Measurements from ENCODE around the gene INPP5A.

DNA sequence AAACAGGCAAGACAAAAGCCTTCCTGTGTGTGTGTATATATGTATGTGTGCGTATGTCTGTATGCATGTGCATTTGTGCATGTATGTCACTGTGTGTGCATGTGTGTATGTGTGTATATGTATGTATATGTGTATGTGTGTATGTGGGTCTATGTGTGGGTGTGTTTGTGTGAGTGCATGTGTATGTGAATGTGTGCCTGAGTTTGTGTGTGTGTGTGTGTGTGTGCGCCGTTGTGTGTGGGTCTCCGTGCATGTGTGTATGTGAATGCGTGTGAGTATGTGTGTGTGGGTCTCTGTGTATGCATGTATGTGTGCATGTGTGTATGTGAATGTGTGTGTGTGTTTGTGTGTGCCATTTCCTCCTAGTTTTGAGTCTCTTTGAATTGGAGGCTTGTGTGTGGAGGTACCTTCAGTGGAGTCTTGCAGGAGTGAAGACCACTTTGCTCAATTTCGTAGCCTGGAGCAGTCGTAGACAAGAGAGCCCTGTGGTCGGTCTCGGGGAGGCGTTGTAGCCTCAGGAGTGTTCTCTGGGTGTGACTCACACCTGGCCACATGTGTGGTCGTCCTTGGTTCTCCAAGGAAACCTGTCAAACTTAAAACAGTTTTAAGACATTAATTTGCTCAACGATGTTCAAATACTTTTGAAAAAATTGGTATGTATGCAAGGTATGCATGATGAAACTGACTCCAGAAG lies 28.1 kb downstream of the INPP5A start:
- TF ChIP-seq EZH2 (IDR thresholded peaks at IDR 0.05; ENCODE audit: low read length, unreplicated experiment): no peak
- TF ChIP-seq, protein P1, sequence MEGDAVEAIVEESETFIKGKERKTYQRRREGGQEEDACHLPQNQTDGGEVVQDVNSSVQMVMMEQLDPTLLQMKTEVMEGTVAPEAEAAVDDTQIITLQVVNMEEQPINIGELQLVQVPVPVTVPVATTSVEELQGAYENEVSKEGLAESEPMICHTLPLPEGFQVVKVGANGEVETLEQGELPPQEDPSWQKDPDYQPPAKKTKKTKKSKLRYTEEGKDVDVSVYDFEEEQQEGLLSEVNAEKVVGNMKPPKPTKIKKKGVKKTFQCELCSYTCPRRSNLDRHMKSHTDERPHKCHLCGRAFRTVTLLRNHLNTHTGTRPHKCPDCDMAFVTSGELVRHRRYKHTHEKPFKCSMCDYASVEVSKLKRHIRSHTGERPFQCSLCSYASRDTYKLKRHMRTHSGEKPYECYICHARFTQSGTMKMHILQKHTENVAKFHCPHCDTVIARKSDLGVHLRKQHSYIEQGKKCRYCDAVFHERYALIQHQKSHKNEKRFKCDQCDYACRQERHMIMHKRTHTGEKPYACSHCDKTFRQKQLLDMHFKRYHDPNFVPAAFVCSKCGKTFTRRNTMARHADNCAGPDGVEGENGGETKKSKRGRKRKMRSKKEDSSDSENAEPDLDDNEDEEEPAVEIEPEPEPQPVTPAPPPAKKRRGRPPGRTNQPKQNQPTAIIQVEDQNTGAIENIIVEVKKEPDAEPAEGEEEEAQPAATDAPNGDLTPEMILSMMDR (conservative IDR thresholded peaks at IDR 0.05; ENCODE audit: low read depth, low read length): no peak

Data from PC-3 (cell line).